HG02870 (cell line): Measurements from ENCODE around the gene C11orf24.

Source experiments
- ATAC-seq: cut with Tn5 transposase; IDR thresholded peaks from one replicate; pipeline ENCODE4 v1.9.1; 2021; ENCODE audit warnings: mild to moderate bottlenecking, moderate library complexity; ENCODE audit not compliant: unreplicated experiment

Gene C11orf24

GRCh38 chr11:68273026-68273738, 1.4 kb upstream of the C11orf24 start:
- no peak for ATAC-seq

GRCh38 chr11:68271023-68271780, 571 bp downstream of the C11orf24 start:
- ATAC-seq: no peak

- no peak for ATAC-seq
These were observed 1.4 kb downstream of the C11orf24 start for GRCh38 chr11:68270196-68271022.

- ATAC-seq: no peak
These were observed 2.2 kb downstream of the C11orf24 start for GRCh38 chr11:68269414-68270081.

GRCh38 chr11:68267881-68268240, 3.9 kb downstream of the C11orf24 start:
- ATAC-seq: no peak

- ATAC-seq: no peak
These were observed 4.6 kb downstream of the C11orf24 start for GRCh38 chr11:68266936-68267880.

GRCh38 chr11:68266121-68266891, 5.5 kb downstream of the C11orf24 start:
- peak; percentile 63 for ATAC-seq

- ATAC-seq: no peak
These were observed 6.8 kb downstream of the C11orf24 start for GRCh38 chr11:68264741-68265540.

- no peak for ATAC-seq
These were observed 7.5 kb downstream of the C11orf24 start for GRCh38 chr11:68264244-68264643.

- no peak for ATAC-seq
These were observed 8.2 kb downstream of the C11orf24 start for GRCh38 chr11:68263444-68264035.

GRCh38 chr11:68262544-68262827, 9.3 kb downstream of the C11orf24 start:
- ATAC-seq: no peak

- no peak for ATAC-seq
These were observed 9.8 kb downstream of the C11orf24 start for GRCh38 chr11:68261749-68262543.

- no peak for ATAC-seq
These were observed 10.8 kb downstream of the C11orf24 start for GRCh38 chr11:68261006-68261405.

- ATAC-seq: no peak
These were observed 11.3 kb downstream of the C11orf24 start for GRCh38 chr11:68260484-68260883.

GRCh38 chr11:68259122-68259959, 12.4 kb downstream of the C11orf24 start:
- no peak for ATAC-seq

GRCh38 chr11:68258363-68258765, 13.4 kb downstream of the C11orf24 start:
- no peak for ATAC-seq
